PFSK-1 (cell line): ENCODE measurements around the gene ERCC3.

Experiments used
- FOXP2 ChIP-seq: optimal IDR thresholded peaks from 2 replicates; pipeline ENCODE3; 2011; ENCODE audit warnings: borderline replicate concordance, control low read depth, inconsistent platforms; ENCODE audit not compliant: insufficient read depth; ENCODE audit errors: extremely low read length, extremely low read depth
- POLR2AphosphoS5 ChIP-seq: IDR thresholded peaks from 2 replicates; pipeline ENCODE4 v1.6.1; 2012; ENCODE audit warnings: low read depth, mild to moderate bottlenecking, control low read depth, low read length, moderate library complexity
- SIN3A ChIP-seq: IDR thresholded peaks from 2 replicates; pipeline ENCODE4 v1.6.1; 2012; ENCODE audit warnings: mild to moderate bottlenecking, low read length, moderate library complexity, borderline replicate concordance; ENCODE audit not compliant: insufficient read depth
- TAF1 ChIP-seq: IDR thresholded peaks from 2 replicates; pipeline ENCODE4 v1.6.1; 2012; ENCODE audit warnings: low read length, control low read depth, borderline replicate concordance; ENCODE audit not compliant: insufficient read depth
- TF ChIP-seq, protein P1 (sequence below), 2 experiments: IDR thresholded peaks; 2 replicates each; pipeline versions ENCODE4 v1.6.1 to v1.8.0; 2011 to 2012; ENCODE audit warnings: low read depth in 2 of 2, low read length in 2 of 2, control low read depth in 1 of 2, inconsistent platforms in 1 of 2, mild to moderate bottlenecking in 1 of 2, moderate library complexity in 1 of 2; ENCODE audit not compliant: insufficient read depth in 1 of 2

DNA sequence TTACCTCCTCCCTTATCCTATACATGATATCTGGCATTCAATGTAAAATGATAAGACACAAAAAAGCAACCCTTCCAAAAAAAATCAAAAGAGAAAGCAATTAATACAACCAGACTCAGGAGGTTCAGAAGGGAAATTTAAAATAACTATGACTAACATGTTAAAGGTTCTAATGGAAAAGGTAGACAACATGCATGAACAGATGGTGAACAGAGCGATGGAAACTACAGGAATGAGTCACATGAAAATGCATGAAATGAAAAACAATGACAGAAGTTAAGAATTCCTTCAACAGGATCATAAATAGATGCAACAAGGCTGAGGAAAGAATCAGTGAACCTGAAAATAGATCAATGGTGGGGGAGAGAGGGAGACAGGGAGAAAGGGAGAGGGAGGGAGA, 26.1 kb upstream of the ERCC3 start:
- TF ChIP-seq POLR2AphosphoS5 = no peak
- no peak for TF ChIP-seq TAF1
- TF ChIP-seq, protein P1, sequence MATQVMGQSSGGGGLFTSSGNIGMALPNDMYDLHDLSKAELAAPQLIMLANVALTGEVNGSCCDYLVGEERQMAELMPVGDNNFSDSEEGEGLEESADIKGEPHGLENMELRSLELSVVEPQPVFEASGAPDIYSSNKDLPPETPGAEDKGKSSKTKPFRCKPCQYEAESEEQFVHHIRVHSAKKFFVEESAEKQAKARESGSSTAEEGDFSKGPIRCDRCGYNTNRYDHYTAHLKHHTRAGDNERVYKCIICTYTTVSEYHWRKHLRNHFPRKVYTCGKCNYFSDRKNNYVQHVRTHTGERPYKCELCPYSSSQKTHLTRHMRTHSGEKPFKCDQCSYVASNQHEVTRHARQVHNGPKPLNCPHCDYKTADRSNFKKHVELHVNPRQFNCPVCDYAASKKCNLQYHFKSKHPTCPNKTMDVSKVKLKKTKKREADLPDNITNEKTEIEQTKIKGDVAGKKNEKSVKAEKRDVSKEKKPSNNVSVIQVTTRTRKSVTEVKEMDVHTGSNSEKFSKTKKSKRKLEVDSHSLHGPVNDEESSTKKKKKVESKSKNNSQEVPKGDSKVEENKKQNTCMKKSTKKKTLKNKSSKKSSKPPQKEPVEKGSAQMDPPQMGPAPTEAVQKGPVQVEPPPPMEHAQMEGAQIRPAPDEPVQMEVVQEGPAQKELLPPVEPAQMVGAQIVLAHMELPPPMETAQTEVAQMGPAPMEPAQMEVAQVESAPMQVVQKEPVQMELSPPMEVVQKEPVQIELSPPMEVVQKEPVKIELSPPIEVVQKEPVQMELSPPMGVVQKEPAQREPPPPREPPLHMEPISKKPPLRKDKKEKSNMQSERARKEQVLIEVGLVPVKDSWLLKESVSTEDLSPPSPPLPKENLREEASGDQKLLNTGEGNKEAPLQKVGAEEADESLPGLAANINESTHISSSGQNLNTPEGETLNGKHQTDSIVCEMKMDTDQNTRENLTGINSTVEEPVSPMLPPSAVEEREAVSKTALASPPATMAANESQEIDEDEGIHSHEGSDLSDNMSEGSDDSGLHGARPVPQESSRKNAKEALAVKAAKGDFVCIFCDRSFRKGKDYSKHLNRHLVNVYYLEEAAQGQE (IDR thresholded peaks at IDR 0.05; ENCODE audit: insufficient read depth in 1 of 2, low read depth in 2 of 2, low read length in 2 of 2) = no peak
- no peak for TF ChIP-seq FOXP2
- TF ChIP-seq SIN3A = no peak
